Measurements from ENCODE around the gene LIF.
"Not testable (repeated sequence)": the region's sequence is repeated elsewhere in the genome, so short reads cannot be mapped to it uniquely, and the experiment has no call there.

LIF gene

DNA sequence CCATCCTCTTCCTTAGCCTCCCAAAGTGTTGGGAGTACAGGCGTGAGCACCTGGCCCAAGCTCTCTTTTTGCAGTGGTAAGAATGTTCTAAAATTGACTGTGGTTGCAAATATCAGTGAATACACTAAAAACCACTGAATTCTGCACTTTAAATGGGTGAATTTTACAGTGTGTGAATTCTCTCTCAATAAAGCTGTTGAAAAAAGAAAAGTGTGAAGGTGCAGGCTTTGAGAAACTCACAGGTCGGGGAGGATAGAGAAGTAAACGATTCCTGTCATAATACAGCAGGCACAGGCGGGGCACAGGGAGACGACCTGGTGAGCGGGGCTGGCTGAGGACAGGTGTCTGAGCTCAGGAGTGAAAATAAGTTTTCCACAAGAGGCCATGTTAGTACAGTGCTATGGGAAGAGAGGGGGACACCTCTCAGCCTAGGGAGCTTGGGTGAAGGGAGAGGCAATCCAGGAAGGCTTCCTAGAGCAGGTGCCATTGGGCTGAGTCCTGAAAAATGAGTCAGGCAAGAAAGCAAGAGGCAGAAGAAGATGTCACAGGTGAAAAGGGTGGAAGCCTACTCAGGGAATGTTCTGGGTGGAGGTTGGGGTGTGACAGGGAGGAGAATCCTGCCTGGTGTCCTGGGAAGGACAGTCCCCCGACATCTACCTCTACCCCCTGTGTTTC lies 26.1 kb downstream of the LIF start:
- no peak overlapping the region for H3K27ac ChIP-seq (ENCODE audit: low read depth, low read length)
- no peaks in the 10 kb centered on the region for H3K36me3 ChIP-seq (ENCODE audit: control insufficient read depth, insufficient read depth, low read length)
- no peak overlapping the region for H3K4me3 ChIP-seq (ENCODE audit: low read depth, low read length)
- H3K4me1 ChIP-seq (ENCODE audit: control insufficient read depth, insufficient read depth, low read length) = no peaks in the 10 kb centered on the region
- no peaks in the 10 kb centered on the region for H3K9me3 ChIP-seq (ENCODE audit: control insufficient read depth, insufficient read depth, low read length)
- no peaks in the 10 kb centered on the region for H3K27me3 ChIP-seq (ENCODE audit: control insufficient read depth, insufficient read depth, low read length)
- no peak overlapping the region for H3K9ac ChIP-seq (ENCODE audit: low read depth, low read length)

DNA sequence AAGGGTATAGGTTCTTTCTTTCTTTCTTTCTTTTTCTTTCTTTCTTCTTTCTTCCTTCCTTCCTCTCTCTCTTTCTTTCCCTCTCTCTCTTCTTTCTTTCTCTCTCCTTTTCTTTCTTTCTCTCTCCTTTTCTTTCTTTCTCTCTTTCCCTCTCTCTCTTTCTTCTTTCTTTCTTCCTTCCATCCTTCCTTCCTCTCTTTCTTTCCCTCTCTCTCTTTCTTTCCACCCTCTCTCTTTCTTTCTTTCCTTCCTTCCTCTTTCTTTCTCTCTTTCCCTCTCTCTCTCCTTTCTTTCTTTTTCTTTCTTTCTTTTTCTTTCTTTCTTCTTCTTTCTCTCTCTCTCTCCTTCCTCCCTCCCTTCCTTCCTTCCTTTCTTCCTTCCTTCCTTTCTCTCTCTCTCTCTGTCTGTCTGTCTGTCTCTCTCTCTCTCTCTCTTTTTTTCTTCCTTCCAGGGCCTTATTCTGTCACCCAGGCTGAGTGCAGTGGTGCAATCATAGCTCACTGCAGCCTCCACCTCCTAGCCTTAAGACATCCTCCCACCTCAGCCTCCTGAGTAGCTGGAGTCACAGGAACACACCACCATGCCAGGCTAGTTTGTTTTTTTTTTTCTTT lies 26.8 kb downstream of the LIF start:
- Histone ChIP-seq H3K9me3 (ENCODE audit: control insufficient read depth, insufficient read depth, low read length) (no peaks in the 10 kb centered on the region), H3K4me1 (ENCODE audit: control insufficient read depth, insufficient read depth, low read length) (peaks cover 2% of the 10 kb centered on the region), H3K36me3 (ENCODE audit: control insufficient read depth, insufficient read depth, low read length) (no peaks in the 10 kb centered on the region), H3K4me3 (ENCODE audit: low read depth, low read length) (no peak overlapping the region), H3K27ac (ENCODE audit: low read depth, low read length) (no peak overlapping the region), H3K9ac (ENCODE audit: low read depth, low read length) (no peak overlapping the region), H3K27me3 (ENCODE audit: control insufficient read depth, insufficient read depth, low read length) (no peaks in the 10 kb centered on the region)

DNA sequence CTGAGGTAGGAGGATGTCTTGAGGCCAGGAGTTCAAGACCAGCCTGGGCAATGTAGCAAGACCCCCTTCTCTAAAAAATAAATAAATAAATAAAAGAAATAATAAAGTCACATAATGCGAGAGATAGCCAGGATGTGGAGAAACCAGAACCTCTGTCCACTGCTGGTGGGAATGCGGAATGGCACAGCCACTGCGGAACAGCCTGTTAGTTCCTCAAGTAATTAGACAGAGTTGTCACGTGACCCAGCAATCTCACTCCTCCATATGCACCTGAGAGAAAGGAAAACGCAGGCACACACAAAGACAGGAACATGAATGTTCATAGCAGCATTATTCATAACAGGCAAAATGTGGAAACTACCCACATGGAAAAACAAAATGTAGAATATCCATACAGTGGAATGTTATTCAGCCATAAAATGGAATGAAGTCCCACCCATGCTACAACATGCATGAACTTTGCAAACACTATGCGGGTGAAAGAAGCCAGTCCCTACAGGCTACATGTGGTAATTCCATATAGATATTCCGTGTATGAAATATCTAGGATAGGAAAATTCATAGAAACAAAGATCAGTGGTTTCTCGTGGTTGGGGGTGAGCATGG lies 27.4 kb downstream of the LIF start:
- Histone ChIP-seq H3K9me3 (ENCODE audit: control insufficient read depth, insufficient read depth, low read length) (no peaks in the 10 kb centered on the region), H3K9ac (ENCODE audit: low read depth, low read length) (no peak overlapping the region), H3K36me3 (ENCODE audit: control insufficient read depth, insufficient read depth, low read length) (no peaks in the 10 kb centered on the region), H3K27me3 (ENCODE audit: control insufficient read depth, insufficient read depth, low read length) (no peaks in the 10 kb centered on the region), H3K4me1 (ENCODE audit: control insufficient read depth, insufficient read depth, low read length) (peaks cover 6% of the 10 kb centered on the region), H3K27ac (ENCODE audit: low read depth, low read length) (no peak overlapping the region), H3K4me3 (ENCODE audit: low read depth, low read length) (no peak overlapping the region)

DNA sequence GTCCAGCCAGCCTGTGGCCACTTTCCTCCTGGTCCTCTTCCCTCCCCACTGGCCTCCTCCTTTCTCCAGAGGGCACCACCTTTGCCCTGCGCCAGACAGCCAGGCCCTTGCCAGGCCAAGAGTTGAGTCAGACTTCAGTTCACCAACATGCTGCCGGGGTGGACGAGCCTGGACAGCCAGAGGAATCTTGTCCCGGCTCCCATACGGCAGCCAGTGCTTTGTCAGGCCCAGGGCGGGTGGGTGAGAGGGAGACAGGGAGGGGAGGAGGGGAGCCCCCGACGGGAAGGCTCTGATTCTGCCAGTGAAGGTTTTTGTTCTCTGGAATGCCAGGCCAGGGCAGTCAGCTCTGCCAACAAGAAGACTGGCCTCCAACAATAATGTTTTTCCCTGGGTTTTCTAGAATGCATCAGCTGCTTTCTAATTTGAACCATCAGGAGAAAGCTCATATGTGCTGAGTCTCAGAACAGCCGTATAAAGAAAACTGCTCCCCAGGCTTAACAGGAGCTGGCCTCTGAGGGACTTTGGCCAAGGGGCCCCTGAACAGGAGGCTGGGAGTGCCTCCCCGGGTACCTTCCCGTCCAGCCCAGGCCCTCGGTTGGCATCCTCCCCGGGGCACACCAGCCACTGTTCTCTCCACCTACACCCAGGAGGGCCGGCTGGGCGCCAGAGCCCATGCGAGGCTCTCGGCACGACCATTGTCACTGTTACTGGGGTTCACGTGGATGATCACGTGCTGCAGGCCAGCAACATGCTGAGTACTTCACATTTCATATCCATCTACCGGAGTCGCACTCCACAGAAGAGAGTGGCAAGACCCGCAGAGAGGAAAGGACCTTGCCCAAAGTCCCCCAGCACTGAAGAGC lies 28.6 kb downstream of the LIF start:
- Histone ChIP-seq H3K36me3 (ENCODE audit: control insufficient read depth, insufficient read depth, low read length) (no peaks in the 10 kb centered on the region), H3K9ac (ENCODE audit: low read depth, low read length) (no peak overlapping the region), H3K9me3 (ENCODE audit: control insufficient read depth, insufficient read depth, low read length) (no peaks in the 10 kb centered on the region), H3K4me1 (ENCODE audit: control insufficient read depth, insufficient read depth, low read length) (peaks cover 6% of the 10 kb centered on the region), H3K27ac (ENCODE audit: low read depth, low read length) (no peak overlapping the region), H3K27me3 (ENCODE audit: control insufficient read depth, insufficient read depth, low read length) (no peaks in the 10 kb centered on the region), H3K4me3 (ENCODE audit: low read depth, low read length) (no peak overlapping the region)

DNA sequence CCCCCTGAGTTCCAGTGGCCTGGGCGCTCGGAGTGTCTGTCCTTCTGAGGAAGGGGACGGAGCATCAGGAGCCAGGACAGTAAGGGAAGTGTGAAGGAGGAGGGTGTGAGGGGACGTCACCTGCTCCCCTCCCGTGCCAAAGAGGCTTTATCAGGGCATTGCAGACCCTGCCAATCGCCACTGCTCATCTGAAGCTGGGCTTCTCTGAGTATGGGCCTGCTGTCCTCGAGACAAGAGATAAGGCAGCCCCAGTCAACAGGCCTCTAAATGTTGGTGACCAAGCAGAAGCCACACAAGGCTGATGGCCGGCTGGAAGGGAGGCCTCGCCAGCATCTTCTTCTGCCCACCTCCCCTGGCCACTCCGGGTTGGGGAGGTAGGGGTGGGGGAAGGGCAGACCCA lies 29.8 kb downstream of the LIF start:
- H3K36me3 ChIP-seq (ENCODE audit: control insufficient read depth, insufficient read depth, low read length) = no peaks in the 10 kb centered on the region
- H3K27ac ChIP-seq (ENCODE audit: low read depth, low read length) = no peak overlapping the region
- peaks cover 6% of the 10 kb centered on the region for H3K4me1 ChIP-seq (ENCODE audit: control insufficient read depth, insufficient read depth, low read length)
- no peaks in the 10 kb centered on the region for H3K27me3 ChIP-seq (ENCODE audit: control insufficient read depth, insufficient read depth, low read length)
- no peak overlapping the region for H3K4me3 ChIP-seq (ENCODE audit: low read depth, low read length)
- no peaks in the 10 kb centered on the region for H3K9me3 ChIP-seq (ENCODE audit: control insufficient read depth, insufficient read depth, low read length)
- no peak overlapping the region for H3K9ac ChIP-seq (ENCODE audit: low read depth, low read length)

DNA sequence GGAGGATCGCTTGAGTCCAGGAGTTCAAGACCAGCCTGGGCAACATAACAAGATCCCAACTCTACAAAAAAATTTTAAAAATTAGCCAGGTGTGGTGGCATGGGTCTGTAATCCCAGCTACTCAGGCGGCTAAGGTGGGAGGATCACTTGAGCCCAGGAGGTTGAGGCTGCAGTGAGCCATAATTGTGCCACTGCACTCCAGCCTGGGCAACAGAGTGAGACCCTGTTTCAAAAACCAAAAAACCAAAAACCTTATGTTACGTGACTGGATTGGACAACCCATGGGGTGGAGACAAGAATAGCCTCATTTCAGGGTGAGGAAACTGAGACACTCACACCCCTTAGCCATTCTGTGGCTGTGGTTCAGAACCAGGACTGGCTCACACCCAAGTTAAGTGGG lies 30.3 kb downstream of the LIF start:
- not testable (repeated sequence) for H3K9me3 ChIP-seq (ENCODE audit: control insufficient read depth, insufficient read depth, low read length)

DNA sequence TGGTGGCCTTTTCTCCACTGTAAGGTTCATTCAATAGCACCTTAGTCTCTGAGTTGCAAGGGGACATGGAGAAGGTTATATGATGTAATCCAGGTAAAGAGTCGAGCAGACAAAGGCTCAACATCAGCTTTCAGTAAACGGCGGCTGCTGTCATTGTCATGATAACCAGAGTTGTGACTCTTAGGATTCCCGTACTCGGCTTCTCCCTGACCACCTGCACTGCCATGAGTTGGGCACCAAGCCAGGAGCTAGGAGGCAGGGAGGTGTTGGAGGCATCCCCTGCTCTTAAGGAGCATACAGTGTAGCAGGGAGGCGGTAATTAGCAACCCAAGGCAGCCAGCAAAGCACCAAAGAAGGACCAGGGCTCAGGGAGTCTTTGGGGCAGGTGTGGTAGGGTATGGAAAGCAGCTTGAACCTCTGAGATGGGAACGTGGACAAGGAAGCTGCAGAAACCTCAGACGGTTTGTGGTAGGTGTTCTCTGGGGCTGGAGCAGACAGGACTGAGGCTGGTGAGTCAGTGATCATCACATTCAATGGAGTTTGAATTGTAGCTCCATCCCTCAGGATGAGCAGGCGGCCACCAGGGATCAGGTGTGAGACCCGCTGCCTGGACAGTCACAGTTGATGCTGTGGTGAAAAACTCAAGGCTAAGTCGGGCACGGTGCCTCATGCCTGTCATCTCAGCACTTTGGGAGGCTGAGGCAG lies 31.7 kb downstream of the LIF start:
- Histone ChIP-seq H3K4me3 (ENCODE audit: low read depth, low read length) (no peak overlapping the region), H3K36me3 (ENCODE audit: control insufficient read depth, insufficient read depth, low read length) (no peaks in the 10 kb centered on the region), H3K9ac (ENCODE audit: low read depth, low read length) (peak overlapping the region; percentile 20; the same call in 1 of the 2 replicates), H3K9me3 (ENCODE audit: control insufficient read depth, insufficient read depth, low read length) (no peaks in the 10 kb centered on the region), H3K4me1 (ENCODE audit: control insufficient read depth, insufficient read depth, low read length) (peaks cover 10% of the 10 kb centered on the region), H3K27ac (ENCODE audit: low read depth, low read length) (no peak overlapping the region), H3K27me3 (ENCODE audit: control insufficient read depth, insufficient read depth, low read length) (no peaks in the 10 kb centered on the region)

More for the DNA sequence above, 30.3 kb downstream of the LIF start:
- H3K27me3 ChIP-seq (ENCODE audit: control insufficient read depth, insufficient read depth, low read length); H3K9ac ChIP-seq (ENCODE audit: low read depth, low read length); H3K4me3 ChIP-seq (ENCODE audit: low read depth, low read length); H3K4me1 ChIP-seq (ENCODE audit: control insufficient read depth, insufficient read depth, low read length); H3K36me3 ChIP-seq (ENCODE audit: control insufficient read depth, insufficient read depth, low read length); H3K27ac ChIP-seq (ENCODE audit: low read depth, low read length): not testable (repeated sequence)

DNA sequence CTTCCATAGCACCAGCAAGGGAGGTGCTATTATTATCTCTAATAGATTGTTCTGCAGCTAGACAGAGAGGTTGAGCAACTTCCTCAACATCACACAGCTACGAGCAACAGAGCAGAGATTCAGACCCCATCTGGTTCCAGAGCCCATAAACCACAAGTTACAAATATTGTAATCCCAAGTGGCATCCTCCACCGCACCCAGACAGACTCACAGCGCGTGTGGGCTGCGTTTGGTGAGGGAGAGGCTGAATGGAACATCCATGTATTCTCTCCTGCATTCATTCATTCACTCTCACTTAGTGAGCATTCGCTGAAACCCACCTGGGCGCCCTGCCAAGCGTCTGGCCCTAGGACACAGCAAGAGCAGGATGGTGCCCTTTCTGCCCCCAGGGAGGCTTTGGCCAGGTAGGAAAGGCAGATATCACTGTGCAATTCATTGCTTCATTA lies 33.5 kb downstream of the LIF start:
- H3K4me1 ChIP-seq (ENCODE audit: control insufficient read depth, insufficient read depth, low read length) = peaks cover 10% of the 10 kb centered on the region
- no peaks in the 10 kb centered on the region for H3K27me3 ChIP-seq (ENCODE audit: control insufficient read depth, insufficient read depth, low read length)
- H3K4me3 ChIP-seq (ENCODE audit: low read depth, low read length) = no peak overlapping the region
- no peak overlapping the region for H3K27ac ChIP-seq (ENCODE audit: low read depth, low read length)
- H3K9me3 ChIP-seq (ENCODE audit: control insufficient read depth, insufficient read depth, low read length) = no peaks in the 10 kb centered on the region
- no peaks in the 10 kb centered on the region for H3K36me3 ChIP-seq (ENCODE audit: control insufficient read depth, insufficient read depth, low read length)
- H3K9ac ChIP-seq (ENCODE audit: low read depth, low read length) = no peak overlapping the region

DNA sequence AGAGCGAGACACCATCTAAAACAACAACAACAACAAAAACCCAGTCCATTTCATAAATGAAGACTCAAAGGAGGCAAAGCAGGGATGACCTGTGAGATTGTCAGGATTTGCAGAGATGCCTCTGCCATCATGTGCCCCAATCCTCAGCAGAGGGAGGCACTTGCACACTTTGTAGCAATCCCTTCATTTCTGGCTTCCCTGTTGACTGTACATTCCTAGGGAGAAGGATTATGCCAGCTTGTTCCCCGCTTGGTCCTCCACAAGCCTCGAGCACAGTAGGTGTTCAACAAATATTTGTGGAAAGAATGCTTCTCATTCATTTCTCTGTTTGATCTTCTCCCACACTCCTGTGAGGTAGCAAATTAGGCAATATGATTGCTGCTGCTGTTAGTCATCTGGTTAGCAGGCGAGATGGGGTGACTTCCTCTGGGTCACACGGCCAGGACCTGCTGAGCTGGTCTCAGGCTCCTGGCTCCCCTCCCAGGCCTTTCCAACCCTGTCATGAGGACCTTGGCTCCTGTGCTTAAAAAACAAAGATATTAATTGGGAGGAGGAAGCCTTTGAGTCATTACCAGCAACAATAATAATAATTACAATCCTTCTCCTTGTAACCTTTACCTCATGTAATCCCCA lies 34.1 kb downstream of the LIF start:
- peaks cover 10% of the 10 kb centered on the region for H3K4me1 ChIP-seq (ENCODE audit: control insufficient read depth, insufficient read depth, low read length)
- H3K27me3 ChIP-seq (ENCODE audit: control insufficient read depth, insufficient read depth, low read length) = no peaks in the 10 kb centered on the region
- no peak overlapping the region for H3K27ac ChIP-seq (ENCODE audit: low read depth, low read length)

DNA sequence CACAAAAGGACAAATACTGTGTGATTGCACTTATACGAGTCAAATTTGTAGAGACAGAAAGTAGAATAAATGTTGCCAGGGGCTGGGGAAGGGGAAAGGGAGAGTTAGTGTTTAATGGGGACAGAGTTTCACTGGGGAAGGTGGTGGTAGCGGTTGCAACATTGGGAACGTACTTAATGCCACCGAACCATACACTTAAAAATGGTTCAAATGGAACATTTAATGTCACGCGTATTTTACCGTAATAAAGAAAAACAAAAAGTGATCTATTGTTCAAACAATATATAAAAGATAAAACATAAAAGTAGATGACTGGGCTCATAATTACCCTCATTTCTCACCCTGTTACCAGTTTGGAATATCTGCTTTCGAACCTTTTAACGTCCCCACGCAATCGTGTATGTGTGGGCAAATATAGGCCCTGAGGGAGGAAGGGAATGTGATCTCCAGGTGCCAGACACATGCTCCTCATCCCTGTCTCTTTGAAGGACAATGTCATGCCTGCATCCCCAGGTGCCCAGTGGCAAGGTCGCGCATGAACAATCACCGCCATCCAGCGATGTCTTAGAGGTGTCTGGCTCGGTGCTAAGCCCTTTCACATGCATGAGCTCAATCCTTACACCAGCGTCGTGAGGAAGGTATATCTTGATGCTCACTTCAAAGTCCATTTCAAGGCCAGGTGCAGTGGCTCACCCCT lies 35.3 kb downstream of the LIF start:
- H3K9me3 ChIP-seq (ENCODE audit: control insufficient read depth, insufficient read depth, low read length) = no peaks in the 10 kb centered on the region
- no peaks in the 10 kb centered on the region for H3K36me3 ChIP-seq (ENCODE audit: control insufficient read depth, insufficient read depth, low read length)
- no peak overlapping the region for H3K27ac ChIP-seq (ENCODE audit: low read depth, low read length)
- peaks cover 13% of the 10 kb centered on the region for H3K4me1 ChIP-seq (ENCODE audit: control insufficient read depth, insufficient read depth, low read length)
- no peaks in the 10 kb centered on the region for H3K27me3 ChIP-seq (ENCODE audit: control insufficient read depth, insufficient read depth, low read length)
- H3K9ac ChIP-seq (ENCODE audit: low read depth, low read length) = no peak overlapping the region
- no peak overlapping the region for H3K4me3 ChIP-seq (ENCODE audit: low read depth, low read length)

More for the DNA sequence above, 34.1 kb downstream of the LIF start:
- Histone ChIP-seq H3K9me3 (ENCODE audit: control insufficient read depth, insufficient read depth, low read length) (no peaks in the 10 kb centered on the region), H3K36me3 (ENCODE audit: control insufficient read depth, insufficient read depth, low read length) (no peaks in the 10 kb centered on the region), H3K9ac (ENCODE audit: low read depth, low read length) (no peak overlapping the region), H3K4me3 (ENCODE audit: low read depth, low read length) (no peak overlapping the region)

Measured in HUES48 (cell line).